GM20431 (cell line): ENCODE data around the gene MYO1G.

Experiments used
- in situ Hi-C: fragments of 300-500 bp; cut with MseI, MboI; formaldehyde crosslinking; loops from one replicate; pipeline ENCODE4 v1.15.0; 2020; ENCODE audit warnings: low sequenced_read_pairs; ENCODE audit not compliant: unreplicated experiment

Gene MYO1G

DNA sequence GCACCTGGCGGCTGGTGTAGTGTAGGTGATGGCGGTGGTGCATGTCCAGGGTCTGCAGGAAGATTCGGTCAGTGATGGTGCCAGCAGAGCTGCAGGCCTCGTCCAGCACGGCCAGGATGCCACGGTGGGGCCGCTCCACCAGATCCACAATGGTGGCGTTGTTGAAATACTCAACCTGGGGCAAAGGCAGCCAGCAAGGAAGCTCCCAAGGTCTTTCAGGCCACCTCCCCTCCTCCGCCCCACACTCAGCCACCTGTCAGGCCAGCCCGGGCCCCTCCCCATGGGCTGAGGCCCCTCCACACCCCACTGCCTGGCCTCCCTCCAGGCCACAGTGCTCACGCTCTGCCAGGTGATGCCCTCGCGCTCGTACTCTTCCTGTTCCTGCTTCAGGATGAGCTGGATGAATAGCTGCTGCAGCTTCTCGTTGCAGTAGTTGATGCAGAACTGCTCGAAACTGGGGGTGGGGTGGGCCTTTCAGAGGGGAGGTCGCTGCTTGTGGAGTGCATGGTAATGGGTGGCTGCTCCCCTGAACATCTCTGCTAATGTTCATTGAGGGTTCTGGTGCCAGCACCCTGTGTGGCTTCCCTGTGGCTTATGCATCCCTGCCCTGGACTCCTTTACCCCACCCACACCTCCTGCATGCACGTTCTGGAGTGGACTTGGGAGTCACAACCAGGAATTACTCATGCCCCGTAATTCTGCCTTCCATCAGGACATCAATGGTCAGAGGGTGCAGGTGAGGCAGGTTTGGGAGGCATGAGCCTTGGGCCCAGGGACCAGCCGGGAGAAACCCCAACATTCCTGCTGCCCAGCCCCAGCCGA lies 8.9 kb downstream of the MYO1G start:
- in situ Hi-C loops: no loop called here

- in situ Hi-C loops: no loop called here
Measured at GRCh38 chr7:44969049-44969700, 9.6 kb downstream of the MYO1G start.

GRCh38 chr7:44967571-44968446 lies 11.0 kb downstream of the MYO1G start:
- in situ Hi-C loops: no loop called here

GRCh38 chr7:44966731-44967538 lies 11.9 kb downstream of the MYO1G start:
- in situ Hi-C loops: no loop called here

DNA sequence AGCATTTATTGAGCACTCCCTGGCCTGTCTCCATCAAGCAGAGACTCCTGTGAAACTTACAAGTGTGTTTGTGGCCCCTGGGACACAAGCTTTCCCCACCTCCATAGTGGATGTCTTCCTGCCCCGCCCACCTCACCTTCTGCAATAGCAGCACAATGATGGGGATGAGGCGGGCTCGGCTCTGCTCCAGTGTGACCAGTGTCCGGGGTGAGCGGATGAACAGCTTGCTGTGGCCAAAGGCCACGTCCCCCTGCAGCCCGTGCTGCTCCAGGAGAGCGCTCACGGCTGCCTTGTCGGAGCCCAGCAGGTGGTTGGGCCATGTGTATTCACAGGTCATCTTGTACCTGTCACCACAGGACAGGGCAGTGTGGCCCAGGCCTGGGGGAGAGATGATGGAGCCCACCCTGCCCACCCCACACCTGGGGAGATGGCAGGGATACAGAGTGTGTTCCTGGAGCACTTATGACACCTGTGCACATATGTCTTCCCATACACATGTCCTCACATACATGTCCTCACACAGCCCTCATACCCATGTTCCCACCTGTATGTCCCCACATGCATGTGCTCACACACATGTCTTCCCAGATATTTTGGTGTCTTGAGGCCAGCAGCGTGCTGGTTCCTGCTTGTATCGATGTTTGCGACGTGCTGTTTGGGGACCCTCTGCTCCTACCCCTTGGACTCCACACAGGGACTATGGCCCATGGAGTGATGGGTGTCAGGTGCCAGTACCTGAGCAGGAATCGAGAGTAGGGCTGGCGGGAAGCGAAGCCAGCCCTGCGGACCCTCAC lies 12.7 kb downstream of the MYO1G start:
- in situ Hi-C loops: no loop called here

DNA sequence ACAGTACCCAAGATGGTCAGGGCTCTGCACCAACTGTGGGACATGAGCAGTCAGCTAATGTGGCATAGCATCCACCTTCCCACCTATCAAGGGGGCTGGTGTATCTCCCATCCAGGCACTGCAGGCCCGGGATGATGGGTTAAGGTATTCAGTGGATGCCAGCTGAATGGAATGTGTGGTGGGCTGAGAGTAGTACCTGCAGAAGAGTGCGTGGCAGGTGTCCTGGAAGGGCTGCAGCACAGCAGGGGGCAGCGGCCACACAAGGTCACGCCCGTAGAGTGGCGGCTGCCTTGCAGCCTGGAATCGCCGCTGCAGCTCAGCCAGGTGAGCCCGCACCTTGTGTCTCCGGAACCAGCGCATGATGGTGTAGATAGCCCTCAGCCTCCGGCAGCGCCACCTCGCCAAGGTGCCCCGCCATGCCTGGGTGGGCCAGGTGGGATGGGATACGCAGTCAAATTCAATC lies 13.3 kb downstream of the MYO1G start:
- in situ Hi-C loops: no loop called here

DNA sequence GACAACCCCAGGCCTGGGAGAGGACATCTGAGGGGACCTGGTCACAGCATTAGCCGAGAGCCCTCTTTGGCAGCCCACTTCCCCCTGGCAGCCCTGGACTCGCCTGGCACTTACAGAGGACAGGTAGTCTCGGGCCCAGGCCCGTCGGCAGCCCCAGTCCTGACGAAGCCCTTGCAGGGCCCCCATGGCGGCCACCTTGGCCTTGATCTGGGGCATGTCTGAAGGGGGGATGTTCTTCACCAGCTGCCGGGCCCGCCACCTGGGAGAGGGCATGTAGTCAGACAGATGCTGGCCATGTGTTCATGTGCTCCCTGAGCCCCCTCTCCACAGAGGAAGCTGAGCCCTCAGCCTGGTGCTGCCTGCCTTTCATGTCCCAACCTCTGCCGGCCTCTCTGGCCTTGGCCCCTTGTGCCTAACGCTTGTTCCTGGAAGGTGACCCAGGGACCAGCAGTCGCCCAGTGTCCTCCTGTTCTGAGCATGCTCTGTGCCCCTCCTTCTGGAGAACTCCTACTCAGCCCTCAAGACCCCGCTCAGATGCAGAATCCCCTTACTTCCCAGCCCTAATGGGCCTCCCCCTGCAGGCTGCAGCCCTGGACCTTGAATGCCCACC lies 13.9 kb downstream of the MYO1G start:
- in situ Hi-C loops: no loop called here

- in situ Hi-C loops: no loop called here
Measured at GRCh38 chr7:44964384-44964830, 14.4 kb downstream of the MYO1G start.

- in situ Hi-C loops: no loop called here
Measured at GRCh38 chr7:44963364-44964290, 15.2 kb downstream of the MYO1G start.

DNA sequence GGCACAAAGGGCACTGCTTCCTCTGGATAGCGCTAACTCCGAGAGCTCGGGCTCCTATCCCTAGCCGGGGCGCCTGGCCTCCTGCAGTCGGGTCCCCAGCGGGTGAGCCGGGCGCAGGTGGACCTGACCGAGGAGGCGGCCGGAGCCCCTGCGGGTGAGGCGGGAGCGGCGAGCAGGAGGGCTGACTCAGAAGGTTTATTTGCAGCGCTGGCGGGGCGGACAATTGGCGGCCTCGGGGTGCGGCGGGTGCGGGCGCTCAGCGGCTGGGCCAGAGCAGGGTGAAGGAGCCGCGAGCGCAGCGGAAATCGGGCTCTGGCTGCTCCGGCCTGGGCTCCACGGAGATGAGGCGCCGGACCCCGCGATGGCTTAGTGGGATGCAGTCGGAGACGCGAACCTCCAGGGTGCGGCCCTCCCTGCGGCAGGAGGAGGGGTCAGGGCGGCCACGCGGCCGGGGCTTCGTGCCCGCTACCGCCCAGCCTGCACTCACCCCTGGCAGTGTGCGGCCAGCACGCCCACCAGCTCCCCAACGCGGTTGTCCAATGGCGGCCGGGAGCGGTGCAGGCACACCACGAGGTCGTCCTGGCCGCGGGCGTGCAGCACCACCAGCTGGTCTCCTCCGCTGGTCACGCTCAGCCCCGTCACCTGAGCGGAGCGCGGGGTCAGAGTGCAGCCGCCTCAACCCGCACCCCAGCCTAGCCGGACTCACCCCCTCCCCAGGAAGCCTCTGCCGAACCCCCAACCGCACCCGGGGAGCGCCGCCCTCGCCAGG lies 16.1 kb downstream of the MYO1G start:
- in situ Hi-C loops: no loop called here

DNA sequence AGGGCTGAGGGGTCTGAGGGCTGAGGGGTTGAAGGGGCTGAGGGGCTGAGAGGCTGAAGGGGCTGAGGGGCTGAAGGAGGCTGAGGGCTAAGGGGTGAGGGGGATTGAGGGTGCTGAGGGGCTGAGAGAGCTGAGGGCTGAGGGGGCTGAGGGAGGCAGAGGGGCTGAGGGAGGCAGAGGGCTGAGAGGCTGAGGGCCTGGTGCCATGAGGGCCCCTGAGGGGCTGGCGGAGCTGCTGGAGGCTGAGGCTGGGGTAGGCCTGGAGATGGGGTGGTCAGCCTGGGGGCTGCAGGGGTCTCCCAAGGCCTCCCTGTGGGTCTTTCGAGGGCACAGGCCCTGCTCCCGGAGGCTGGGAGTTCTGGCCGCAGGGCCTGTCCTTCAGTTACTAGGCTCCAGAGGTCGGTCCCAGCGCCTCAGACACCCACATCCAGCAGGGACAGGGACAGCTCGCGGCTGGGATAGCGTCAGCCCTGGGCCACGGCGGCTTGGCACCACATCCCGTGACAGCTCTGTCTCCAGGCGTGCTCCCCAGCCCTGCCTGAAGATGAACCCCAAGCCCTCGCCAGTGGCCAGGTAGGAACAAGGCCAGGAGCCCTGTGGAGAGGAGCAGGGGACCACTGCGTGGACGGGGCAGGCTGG lies 16.9 kb downstream of the MYO1G start:
- in situ Hi-C loops: no loop called here

DNA sequence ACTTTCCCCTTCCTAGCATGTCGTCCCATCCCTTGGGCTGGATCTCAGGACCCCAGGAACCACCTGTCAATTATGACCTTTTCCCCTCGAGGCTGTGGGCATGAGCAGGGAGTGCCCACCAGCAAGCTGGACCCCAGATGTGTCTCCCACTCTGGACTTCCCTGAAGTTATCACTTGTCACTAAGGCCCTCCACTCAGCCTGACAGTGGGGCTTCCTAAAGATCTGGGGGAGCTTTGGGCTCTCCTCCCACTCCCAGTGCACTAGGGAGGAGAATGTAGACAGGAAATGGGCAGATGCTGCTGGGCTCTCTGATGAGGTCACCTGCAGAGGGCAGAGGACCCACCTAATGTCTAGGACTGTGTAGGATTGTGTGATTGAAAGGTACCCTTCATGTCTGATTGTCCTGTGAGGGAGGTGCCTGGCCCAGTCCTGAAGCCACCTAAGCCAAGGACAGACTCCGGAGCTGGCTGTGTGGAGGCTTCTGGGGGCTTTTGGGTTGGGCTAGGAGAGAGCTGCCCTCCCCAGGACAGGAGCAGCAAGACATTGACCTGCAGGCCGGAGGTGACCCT lies 18.7 kb downstream of the MYO1G start:
- in situ Hi-C loops: no loop called here

DNA sequence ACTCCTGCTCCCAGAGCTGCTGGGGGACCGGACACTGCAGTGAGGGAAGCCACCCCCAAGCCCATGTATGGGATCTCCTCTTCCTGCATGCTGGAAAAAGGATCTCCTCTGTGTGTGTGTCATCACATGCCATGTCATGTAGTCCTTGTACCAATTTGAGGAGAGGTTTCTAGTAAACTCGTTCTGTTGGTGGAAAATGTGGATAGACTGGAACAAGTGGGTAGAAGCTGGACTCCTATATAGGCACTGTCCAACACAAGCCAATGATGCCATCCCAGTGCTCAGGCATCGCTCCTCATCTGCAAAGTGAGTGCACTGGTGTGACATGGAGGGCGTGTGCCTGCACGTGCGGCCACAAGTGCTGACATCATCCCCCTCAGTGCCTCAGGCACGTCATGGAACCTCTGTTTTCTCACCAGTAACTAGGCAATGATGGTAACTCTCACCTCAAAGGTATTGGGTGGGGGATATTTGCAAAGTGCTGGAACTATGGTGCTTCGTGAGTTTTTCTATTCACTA lies 19.3 kb downstream of the MYO1G start:
- in situ Hi-C loops: no loop called here

GRCh38 chr7:44958645-44959344 lies 20.0 kb downstream of the MYO1G start:
- in situ Hi-C loops: no loop called here

DNA sequence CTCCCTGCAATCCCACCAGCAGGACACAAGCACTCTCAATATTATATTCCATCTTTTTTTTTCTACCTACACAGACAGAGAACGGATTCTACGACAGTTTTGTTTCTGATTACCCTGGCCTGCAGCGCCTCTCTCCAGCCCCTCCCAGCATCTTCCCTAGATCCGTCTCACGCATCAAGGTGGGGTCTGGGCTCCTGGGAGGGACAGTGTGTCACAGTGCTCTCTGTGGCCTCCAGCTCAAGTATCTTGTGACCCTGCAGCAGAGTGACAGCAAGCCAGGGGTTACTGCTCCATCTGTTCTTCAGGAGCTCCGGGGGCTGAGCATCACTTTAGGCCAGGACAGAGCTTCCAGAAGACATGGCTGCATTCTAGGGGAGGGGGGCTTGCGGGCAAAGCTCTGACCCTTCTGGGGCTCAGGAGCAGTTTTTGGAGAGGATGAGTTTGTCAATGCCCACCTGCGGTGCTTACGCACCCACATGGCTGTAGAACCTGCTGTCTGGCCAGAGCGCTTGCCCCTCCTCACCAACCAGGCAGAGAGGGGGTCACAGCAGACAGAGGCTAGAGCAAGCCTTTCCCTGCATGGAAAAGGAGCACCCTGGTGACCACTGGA lies 22.6 kb downstream of the MYO1G start:
- in situ Hi-C loops: no loop called here
